HG02840 (cell line): ENCODE measurements around the gene SMARCD1.

Experiments
- ATAC-seq: cut with Tn5 transposase; IDR thresholded peaks from one replicate; pipeline ENCODE4 v1.9.1; 2021; ENCODE audit warnings: mild to moderate bottlenecking, moderate library complexity, moderate number of reproducible peaks; ENCODE audit not compliant: unreplicated experiment, low FRiP score

The SMARCD1 gene

GRCh38 chr12:50084775-50085614, at the start of gene SMARCD1:
TSS of gene SMARCD1 (plus strand) at chr12:50085342. CDS start at chr12:50085370, 28 bp downstream.
- ATAC-seq = peak; percentile 79

- no peak for ATAC-seq
Measured at GRCh38 chr12:50038336-50038735, 46.8 kb upstream of the SMARCD1 start.

- ATAC-seq = no peak
Measured at GRCh38 chr12:50039151-50039835, 45.8 kb upstream of the SMARCD1 start.

GRCh38 chr12:50040657-50041056, 44.5 kb upstream of the SMARCD1 start:
- no peak for ATAC-seq

- no peak for ATAC-seq
Measured at GRCh38 chr12:50041062-50041860, 43.9 kb upstream of the SMARCD1 start.

GRCh38 chr12:50041962-50042361, 43.2 kb upstream of the SMARCD1 start:
- no peak for ATAC-seq

GRCh38 chr12:50042693-50043092, 42.4 kb upstream of the SMARCD1 start:
- no peak for ATAC-seq

GRCh38 chr12:50043308-50043707, 41.8 kb upstream of the SMARCD1 start:
- no peak for ATAC-seq

- ATAC-seq = no peak
Measured at GRCh38 chr12:50043854-50044253, 41.3 kb upstream of the SMARCD1 start.

- no peak for ATAC-seq
Measured at GRCh38 chr12:50047693-50048250, 37.4 kb upstream of the SMARCD1 start.

GRCh38 chr12:50049254-50050118, 35.7 kb upstream of the SMARCD1 start:
- no peak for ATAC-seq

GRCh38 chr12:50050119-50050385, 35.1 kb upstream of the SMARCD1 start:
- ATAC-seq = no peak

GRCh38 chr12:50050410-50051098, 34.6 kb upstream of the SMARCD1 start:
- ATAC-seq = no peak

GRCh38 chr12:50051101-50051806, 33.9 kb upstream of the SMARCD1 start:
- ATAC-seq = no peak

GRCh38 chr12:50052544-50052943, 32.6 kb upstream of the SMARCD1 start:
- no peak for ATAC-seq

GRCh38 chr12:50052964-50053363, 32.2 kb upstream of the SMARCD1 start:
- no peak for ATAC-seq

- no peak for ATAC-seq
Measured at GRCh38 chr12:50053583-50053982, 31.6 kb upstream of the SMARCD1 start.

- no peak for ATAC-seq
Measured at GRCh38 chr12:50055831-50056638, 29.1 kb upstream of the SMARCD1 start.
